Measurements from ENCODE around the gene FBXO34. TPM values are rescaled to one million over a fixed set of nuclear protein-coding genes. Genes with fewer than 3 reads are reported as not detected.

Gene FBXO34
- total RNA-seq, 2 donors from 2014 or later = 44.1 to 51.6 TPM

DNA sequence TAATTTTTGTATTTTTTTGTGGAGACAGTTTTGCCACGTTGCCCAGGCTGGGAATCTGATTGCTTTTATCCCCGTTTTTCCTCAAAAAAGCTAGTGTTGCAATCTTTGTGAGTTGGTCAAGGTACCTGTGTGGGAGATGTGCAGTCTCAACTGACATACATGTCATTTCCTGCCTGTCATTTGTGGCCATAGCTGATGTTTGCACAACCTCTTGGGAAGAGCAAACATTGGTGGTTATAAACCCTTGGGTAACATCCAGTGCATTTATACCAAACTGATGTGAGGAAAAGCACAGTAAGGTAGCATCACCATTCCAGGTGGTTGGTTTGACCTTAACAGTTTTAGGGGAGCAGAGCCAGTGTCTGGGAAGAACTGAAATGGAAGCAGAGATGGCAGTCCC, 85.7 kb downstream of the FBXO34 start:
- H3K27ac ChIP-seq (ENCODE audit: low read depth, low read length) = no peak overlapping the region

DNA sequence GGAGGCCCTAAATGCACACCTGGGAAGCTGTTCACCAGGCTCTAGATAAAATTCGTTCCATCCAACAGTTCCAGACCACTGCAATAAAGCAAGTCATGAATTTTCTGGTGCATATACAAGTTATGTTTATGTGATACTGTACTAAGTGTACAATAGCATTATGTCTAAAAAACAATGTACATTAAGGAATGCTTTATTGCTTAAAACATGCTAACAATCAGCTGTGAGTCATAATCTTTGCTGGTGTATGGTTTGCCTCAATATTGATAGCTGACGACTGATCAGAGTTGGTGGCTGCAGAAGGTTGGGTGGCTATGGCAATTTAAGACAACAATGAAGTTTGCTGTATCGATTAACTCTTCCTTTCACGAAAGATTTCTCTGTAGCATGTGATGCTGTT, 88.1 kb downstream of the FBXO34 start:
- DNase-seq = no peak
- no peaks in the 10 kb centered on the region for H3K27me3 Mint-ChIP-seq (ENCODE audit: insufficient read depth)
- Histone ChIP-seq H3K9me3 (ENCODE audit: control insufficient read depth, low read length) (no peaks in the 10 kb centered on the region), H3K36me3 (ENCODE audit: control insufficient read depth, insufficient read depth, low read length) (peaks cover 90% of the 10 kb centered on the region), H3K27ac (ENCODE audit: low read depth, low read length) (no peak overlapping the region), H3K27me3 (ENCODE audit: control insufficient read depth, insufficient read depth, low read length, poor library complexity, severe bottlenecking) (no peaks in the 10 kb centered on the region), H3K9ac (ENCODE audit: extremely low read depth, low read length, poor library complexity, severe bottlenecking) (no peak overlapping the region), H3K4me1 (ENCODE audit: control insufficient read depth, insufficient read depth, low read length) (no peaks in the 10 kb centered on the region), H3K4me3 (ENCODE audit: low read length) (no peak overlapping the region)
- 96 to 100% methylated on average over 1 to 4 of the region's 4 CpGs for WGBS, 2 experiments (ENCODE audit: insufficient coverage in 1 of 2, insufficient read length in 1 of 2)
- H3K4me1 Mint-ChIP-seq = peaks cover 2% of the 10 kb centered on the region
- H3K9me3 Mint-ChIP-seq = no peaks in the 10 kb centered on the region
- no peak overlapping the region for H3K4me3 Mint-ChIP-seq
- H3K27ac Mint-ChIP-seq = no peak overlapping the region
- TF ChIP-seq, protein P1, sequence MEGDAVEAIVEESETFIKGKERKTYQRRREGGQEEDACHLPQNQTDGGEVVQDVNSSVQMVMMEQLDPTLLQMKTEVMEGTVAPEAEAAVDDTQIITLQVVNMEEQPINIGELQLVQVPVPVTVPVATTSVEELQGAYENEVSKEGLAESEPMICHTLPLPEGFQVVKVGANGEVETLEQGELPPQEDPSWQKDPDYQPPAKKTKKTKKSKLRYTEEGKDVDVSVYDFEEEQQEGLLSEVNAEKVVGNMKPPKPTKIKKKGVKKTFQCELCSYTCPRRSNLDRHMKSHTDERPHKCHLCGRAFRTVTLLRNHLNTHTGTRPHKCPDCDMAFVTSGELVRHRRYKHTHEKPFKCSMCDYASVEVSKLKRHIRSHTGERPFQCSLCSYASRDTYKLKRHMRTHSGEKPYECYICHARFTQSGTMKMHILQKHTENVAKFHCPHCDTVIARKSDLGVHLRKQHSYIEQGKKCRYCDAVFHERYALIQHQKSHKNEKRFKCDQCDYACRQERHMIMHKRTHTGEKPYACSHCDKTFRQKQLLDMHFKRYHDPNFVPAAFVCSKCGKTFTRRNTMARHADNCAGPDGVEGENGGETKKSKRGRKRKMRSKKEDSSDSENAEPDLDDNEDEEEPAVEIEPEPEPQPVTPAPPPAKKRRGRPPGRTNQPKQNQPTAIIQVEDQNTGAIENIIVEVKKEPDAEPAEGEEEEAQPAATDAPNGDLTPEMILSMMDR (conservative IDR thresholded peaks at IDR 0.05) = no peak
- H3K36me3 Mint-ChIP-seq (ENCODE audit: low read depth) = peaks cover 70% of the 10 kb centered on the region

More for the DNA sequence above, 85.7 kb downstream of the FBXO34 start:
- Mint-ChIP-seq H3K36me3 (ENCODE audit: low read depth) (peaks cover 59% of the 10 kb centered on the region), H3K27me3 (ENCODE audit: insufficient read depth) (no peaks in the 10 kb centered on the region), H3K9me3 (no peaks in the 10 kb centered on the region), H3K27ac (no peak overlapping the region), H3K4me3 (no peak overlapping the region), H3K4me1 (peaks cover 16% of the 10 kb centered on the region)
- no peaks in the 10 kb centered on the region for H3K27me3 ChIP-seq (ENCODE audit: control insufficient read depth, insufficient read depth, low read length, poor library complexity, severe bottlenecking)
- H3K4me1 ChIP-seq (ENCODE audit: control insufficient read depth, insufficient read depth, low read length) = no peaks in the 10 kb centered on the region
- H3K4me3 ChIP-seq (ENCODE audit: low read length) = no peak overlapping the region
- 90 to 94% methylated on average over 2 of the region's 2 CpGs for WGBS, 2 experiments (ENCODE audit: insufficient coverage in 1 of 2, insufficient read length in 1 of 2)
- H3K9me3 ChIP-seq (ENCODE audit: control insufficient read depth, low read length) = no peaks in the 10 kb centered on the region
- DNase-seq = no peak
- H3K36me3 ChIP-seq (ENCODE audit: control insufficient read depth, insufficient read depth, low read length) = peaks cover 86% of the 10 kb centered on the region
- no peak overlapping the region for H3K9ac ChIP-seq (ENCODE audit: extremely low read depth, low read length, poor library complexity, severe bottlenecking)
- TF ChIP-seq, protein P1 (conservative IDR thresholded peaks at IDR 0.05) = no peak

DNA sequence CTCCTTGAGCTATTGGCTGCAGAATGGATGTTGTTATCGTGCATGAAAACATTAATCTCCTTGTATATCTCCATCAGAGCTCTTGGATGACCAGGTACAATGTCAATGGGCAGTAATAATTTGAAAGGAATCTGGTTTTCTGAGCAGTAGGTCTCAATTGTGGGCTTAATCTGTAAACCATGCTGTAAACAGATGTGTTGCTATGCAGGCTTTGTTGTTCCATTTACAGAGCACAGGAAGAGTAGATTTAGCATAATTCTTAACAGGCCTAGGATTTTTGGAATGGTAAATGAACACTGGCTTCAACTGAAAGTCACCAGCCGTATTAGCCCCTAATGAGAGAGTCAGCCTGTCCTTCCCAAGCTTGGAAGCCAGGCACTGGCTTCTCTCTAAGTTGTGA, 90.0 kb downstream of the FBXO34 start:
- Histone ChIP-seq H3K9me3 (ENCODE audit: control insufficient read depth, low read length) (no peaks in the 10 kb centered on the region), H3K27ac (ENCODE audit: low read depth, low read length) (no peak overlapping the region), H3K4me3 (ENCODE audit: low read length) (no peak overlapping the region), H3K27me3 (ENCODE audit: control insufficient read depth, insufficient read depth, low read length, poor library complexity, severe bottlenecking) (no peaks in the 10 kb centered on the region), H3K36me3 (ENCODE audit: control insufficient read depth, insufficient read depth, low read length) (peaks cover 80% of the 10 kb centered on the region), H3K9ac (ENCODE audit: extremely low read depth, low read length, poor library complexity, severe bottlenecking) (no peak overlapping the region), H3K4me1 (ENCODE audit: control insufficient read depth, insufficient read depth, low read length) (no peaks in the 10 kb centered on the region)
- no peaks in the 10 kb centered on the region for H3K4me1 Mint-ChIP-seq
- TF ChIP-seq, protein P1 (conservative IDR thresholded peaks at IDR 0.05) = no peak
- H3K27ac Mint-ChIP-seq = no peak overlapping the region
- DNase-seq = no peak
- no peak overlapping the region for H3K4me3 Mint-ChIP-seq
- H3K27me3 Mint-ChIP-seq (ENCODE audit: insufficient read depth) = no peaks in the 10 kb centered on the region
- H3K9me3 Mint-ChIP-seq = no peaks in the 10 kb centered on the region
- 99 to 100% methylated on average over 2 of the region's 2 CpGs for WGBS, 2 experiments (ENCODE audit: insufficient coverage in 1 of 2, insufficient read length in 1 of 2)
- H3K36me3 Mint-ChIP-seq (ENCODE audit: low read depth) = peaks cover 67% of the 10 kb centered on the region
